Thoracic aorta (tissue), 2 donors: ENCODE data around the gene OLR1. TPM values are rescaled to one million over a fixed set of nuclear protein-coding genes. Genes with fewer than 3 reads are reported as not detected.
A peak's percentile ranks its signal among the peaks of the same experiment; 100 is the strongest.

Source experiments
- ATAC-seq: fragments of 150-250 bp; one replicate; pipeline ENCODE4 v1.8.0; 2017; ENCODE audit warnings: low read depth; ENCODE audit not compliant: insufficient number of reproducible peaks, low FRiP score
- DNase-seq: peaks from one replicate; pipeline ENCODE4 v3.0.0-alpha.2; 2020; ENCODE audit warnings: low spot score
- H3K27ac ChIP-seq, 2 donors: fragments of 200-600 bp; sonication (generic); 1 replicate in 1 of 2; 2 replicates in 1 of 2; pipeline ENCODE4 v1.5.1; 2016; ENCODE audit warnings: mild to moderate bottlenecking in 2 of 2, moderate library complexity in 2 of 2
- H3K27me3 ChIP-seq: fragments of 200-600 bp; sonication (generic); replicated peaks from 2 replicates; pipeline ENCODE4 v1.6.0; 2016; ENCODE audit warnings: mild to moderate bottlenecking; ENCODE audit not compliant: insufficient read depth
- H3K36me3 ChIP-seq: fragments of 200-600 bp; sonication (generic); one replicate; pipeline ENCODE4 v1.5.1; 2016
- H3K4me1 ChIP-seq, 2 donors: fragments of 200-600 bp; sonication (generic); 1 replicate in 1 of 2; 2 replicates in 1 of 2; pipeline versions ENCODE4 v1.5.1 to v1.6.0; 2016; ENCODE audit warnings: low read depth in 2 of 2, mild to moderate bottlenecking in 1 of 2; ENCODE audit not compliant: control insufficient read depth in 1 of 2
- H3K4me3 ChIP-seq: fragments of 200-600 bp; sonication (generic); 2 replicates; pipeline ENCODE4 v1.5.1; 2016; ENCODE audit warnings: mild to moderate bottlenecking
- H3K9me3 ChIP-seq: fragments of 200-600 bp; sonication (generic); 2 replicates; pipeline ENCODE4 v1.5.1; 2016
- total RNA-seq, 2 donors: library from RNA; depleted of rRNA; stranded (reverse); fragments of >200 nt; gene quantifications; one replicate each; pipeline versions ENCODE4 v1.1.0 to v1.2.3, GENCODE V29; 2016
- TF ChIP-seq, protein P1 (sequence below): fragments of 200-600 bp; sonication (generic); IDR thresholded peaks from one replicate; pipeline ENCODE4 v1.5.1; 2019; ENCODE audit warnings: antibody characterized with exemption

Gene OLR1
- total RNA-seq, 2 donors from 2014 or later = 1.4 to 2.8 TPM

- no peaks in the 10 kb centered on the region for H3K4me1 ChIP-seq
- no peak for DNase-seq
- no peak overlapping the region for H3K4me3 ChIP-seq
- H3K9me3 ChIP-seq = no peaks in the 10 kb centered on the region
- no peaks in the 10 kb centered on the region for H3K36me3 ChIP-seq
- TF ChIP-seq, protein P1, sequence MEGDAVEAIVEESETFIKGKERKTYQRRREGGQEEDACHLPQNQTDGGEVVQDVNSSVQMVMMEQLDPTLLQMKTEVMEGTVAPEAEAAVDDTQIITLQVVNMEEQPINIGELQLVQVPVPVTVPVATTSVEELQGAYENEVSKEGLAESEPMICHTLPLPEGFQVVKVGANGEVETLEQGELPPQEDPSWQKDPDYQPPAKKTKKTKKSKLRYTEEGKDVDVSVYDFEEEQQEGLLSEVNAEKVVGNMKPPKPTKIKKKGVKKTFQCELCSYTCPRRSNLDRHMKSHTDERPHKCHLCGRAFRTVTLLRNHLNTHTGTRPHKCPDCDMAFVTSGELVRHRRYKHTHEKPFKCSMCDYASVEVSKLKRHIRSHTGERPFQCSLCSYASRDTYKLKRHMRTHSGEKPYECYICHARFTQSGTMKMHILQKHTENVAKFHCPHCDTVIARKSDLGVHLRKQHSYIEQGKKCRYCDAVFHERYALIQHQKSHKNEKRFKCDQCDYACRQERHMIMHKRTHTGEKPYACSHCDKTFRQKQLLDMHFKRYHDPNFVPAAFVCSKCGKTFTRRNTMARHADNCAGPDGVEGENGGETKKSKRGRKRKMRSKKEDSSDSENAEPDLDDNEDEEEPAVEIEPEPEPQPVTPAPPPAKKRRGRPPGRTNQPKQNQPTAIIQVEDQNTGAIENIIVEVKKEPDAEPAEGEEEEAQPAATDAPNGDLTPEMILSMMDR = no peak
- no peak overlapping the region for H3K27ac ChIP-seq
- no peaks in the 10 kb centered on the region for H3K27me3 ChIP-seq
- ATAC-seq = no peak
Observed at GRCh38 chr12:10160617-10161385, 11.1 kb downstream of the OLR1 start.

DNA sequence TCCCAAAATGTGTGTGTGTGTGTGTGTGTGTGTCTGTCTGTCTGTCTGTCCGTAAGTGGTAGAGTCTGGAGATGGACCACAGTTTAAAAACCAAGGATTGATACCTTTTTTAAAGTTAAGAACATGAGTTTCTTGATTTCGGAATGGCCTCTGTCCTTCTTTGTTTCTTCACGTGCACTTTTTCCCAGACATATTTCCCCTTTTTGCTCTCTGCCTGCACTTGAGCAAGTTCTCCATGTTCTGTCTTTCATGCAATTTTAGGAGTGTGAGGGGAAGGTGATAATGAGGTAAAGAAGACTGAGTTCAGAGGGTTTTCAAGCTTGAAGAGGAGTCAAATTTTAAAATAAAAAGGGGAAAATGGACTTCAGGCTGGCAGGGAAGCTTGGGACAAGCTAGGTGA, 12.7 kb downstream of the OLR1 start:
- H3K27ac ChIP-seq = no peak overlapping the region
- TF ChIP-seq, protein P1 = no peak
- DNase-seq = no peak
- no peaks in the 10 kb centered on the region for H3K9me3 ChIP-seq
- H3K36me3 ChIP-seq = no peaks in the 10 kb centered on the region
- no peak for ATAC-seq
- H3K4me3 ChIP-seq = no peak overlapping the region
- H3K4me1 ChIP-seq = no peaks in the 10 kb centered on the region
- no peaks in the 10 kb centered on the region for H3K27me3 ChIP-seq

- TF ChIP-seq, protein P1 = no peak
- DNase-seq = no peak
- Histone ChIP-seq H3K27me3 (no peaks in the 10 kb centered on the region), H3K4me1 (peaks cover 4 to 6% of the 10 kb centered on the region in 2 donors), H3K9me3 (no peaks in the 10 kb centered on the region), H3K27ac (no peak overlapping the region), H3K36me3 (no peaks in the 10 kb centered on the region), H3K4me3 (no peak overlapping the region)
- no peak for ATAC-seq
Observed at GRCh38 chr12:10158406-10158805, 13.5 kb downstream of the OLR1 start.

GRCh38 chr12:10155966-10156365, 16.0 kb downstream of the OLR1 start:
- H3K27ac ChIP-seq = no peak overlapping the region
- TF ChIP-seq, protein P1 = no peak
- peaks cover 6 to 7% of the 10 kb centered on the region in 2 donors for H3K4me1 ChIP-seq
- no peaks in the 10 kb centered on the region for H3K27me3 ChIP-seq
- DNase-seq = no peak
- no peak for ATAC-seq
- no peaks in the 10 kb centered on the region for H3K9me3 ChIP-seq
- H3K4me3 ChIP-seq = no peak overlapping the region
- no peaks in the 10 kb centered on the region for H3K36me3 ChIP-seq

- ATAC-seq = no peak
- Histone ChIP-seq H3K27ac (peak overlapping the region in 1 of 2 donors; percentile 56), H3K4me3 (peak overlapping the region; percentile 94)
Observed at GRCh38 chr12:10154145-10154496, 17.8 kb downstream of the OLR1 start.

More at GRCh38 chr12:10154145-10154496, 17.8 kb downstream of the OLR1 start:
- Histone ChIP-seq H3K4me1 (peaks cover 6 to 7% of the 10 kb centered on the region in 2 donors), H3K9me3 (no peaks in the 10 kb centered on the region), H3K36me3 (no peaks in the 10 kb centered on the region), H3K27me3 (no peaks in the 10 kb centered on the region)
- TF ChIP-seq, protein P1 = no peak
- DNase-seq = no peak
